HL-60/S4 treated with retinoic acid at 250 ng/mL for 4 days and 3 days (cell line): ENCODE measurements around the gene PIPOX.
"Not testable (repeated sequence)": the region's sequence is repeated elsewhere in the genome, so short reads cannot be mapped to it uniquely, and the experiment has no call there.

Experiments used
- in situ Hi-C: fragments of 300-500 bp; cut with MboI; formaldehyde crosslinking; loops from 2 replicates; pipeline ENCODE4 v1.7.0; 2022; ENCODE audit warnings: low sequenced_read_pairs

The PIPOX gene

DNA sequence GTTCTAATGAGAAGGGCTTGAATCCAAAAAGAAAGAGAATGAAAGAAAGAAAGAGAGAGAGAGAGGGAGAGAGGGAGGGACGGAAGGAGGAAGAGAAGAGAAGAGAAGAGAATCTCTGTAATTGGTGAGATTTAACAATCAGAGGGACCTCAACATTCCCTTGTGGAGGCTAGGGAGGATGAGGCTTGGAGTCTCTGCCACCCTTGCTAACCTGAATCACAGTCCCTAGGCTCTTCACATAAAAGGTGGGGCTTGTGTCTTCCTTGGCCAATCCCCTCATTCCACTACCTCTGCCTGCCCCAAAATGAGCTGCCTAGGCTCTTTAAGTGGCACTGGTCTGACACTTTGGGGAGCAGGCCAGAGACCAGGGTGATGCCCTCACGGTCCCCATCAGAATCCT lies 30.1 kb downstream of the PIPOX start:
- in situ Hi-C loops, result no loop called here

DNA sequence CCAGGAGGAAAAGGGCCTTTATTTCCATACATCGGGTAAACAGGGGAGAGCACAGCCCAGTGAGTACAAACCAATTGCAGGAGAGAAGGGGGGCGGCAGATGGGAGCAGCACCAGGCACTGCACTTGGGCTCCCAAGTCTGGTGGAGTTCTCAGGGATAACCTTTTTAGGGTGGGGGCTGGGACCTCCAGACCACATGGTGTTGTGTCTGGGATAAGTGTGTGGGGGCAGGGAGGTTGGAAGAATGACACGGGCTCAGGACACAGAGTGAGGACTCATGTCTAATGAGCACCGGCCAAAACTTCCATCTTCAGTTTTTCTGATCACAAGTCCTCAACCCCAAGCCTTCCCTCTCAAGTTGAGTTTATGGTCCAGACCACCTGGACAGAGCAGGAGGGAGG lies 30.6 kb downstream of the PIPOX start:
- in situ Hi-C loops, result no loop called here

DNA sequence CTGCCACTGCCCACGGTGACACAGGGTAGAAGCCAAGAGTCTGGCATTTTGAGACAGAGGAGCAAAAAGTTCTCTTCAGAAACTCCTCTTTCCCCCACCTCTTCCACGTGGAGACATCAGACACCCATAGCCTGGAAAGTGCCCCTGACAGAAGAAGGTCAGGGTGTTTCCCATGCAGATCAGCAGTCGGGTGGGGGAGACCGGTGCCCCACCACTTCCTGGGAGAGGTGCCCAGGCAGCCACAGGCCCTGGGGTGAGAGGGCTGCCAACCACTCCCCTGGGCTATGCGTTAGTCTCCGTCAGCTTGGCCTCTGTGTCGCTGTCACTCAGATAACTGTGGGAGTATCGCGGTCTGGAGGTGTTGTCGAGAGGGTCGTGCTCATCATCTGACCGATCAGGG lies 31.5 kb downstream of the PIPOX start:
- in situ Hi-C loops, result no loop called here

DNA sequence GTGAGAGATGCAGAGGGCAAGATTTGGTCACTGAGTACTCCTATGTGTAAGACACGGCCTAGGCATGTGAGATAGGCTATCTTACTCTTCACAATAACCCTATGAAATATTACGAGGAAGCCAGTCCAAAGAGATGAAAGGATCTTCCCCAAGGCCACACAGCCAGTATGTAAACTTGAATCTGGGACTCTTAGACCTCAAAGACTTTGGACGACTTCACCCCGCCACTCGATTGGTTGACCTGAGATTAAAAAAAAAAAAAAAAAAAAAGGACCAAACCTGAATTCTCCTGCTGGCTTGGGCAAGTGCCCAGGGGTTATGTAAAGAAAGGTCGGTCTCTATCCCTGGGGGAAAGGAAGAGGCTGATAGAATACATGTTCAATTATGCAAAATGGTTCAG lies 33.1 kb downstream of the PIPOX start:
- in situ Hi-C loops, result no loop called here

DNA sequence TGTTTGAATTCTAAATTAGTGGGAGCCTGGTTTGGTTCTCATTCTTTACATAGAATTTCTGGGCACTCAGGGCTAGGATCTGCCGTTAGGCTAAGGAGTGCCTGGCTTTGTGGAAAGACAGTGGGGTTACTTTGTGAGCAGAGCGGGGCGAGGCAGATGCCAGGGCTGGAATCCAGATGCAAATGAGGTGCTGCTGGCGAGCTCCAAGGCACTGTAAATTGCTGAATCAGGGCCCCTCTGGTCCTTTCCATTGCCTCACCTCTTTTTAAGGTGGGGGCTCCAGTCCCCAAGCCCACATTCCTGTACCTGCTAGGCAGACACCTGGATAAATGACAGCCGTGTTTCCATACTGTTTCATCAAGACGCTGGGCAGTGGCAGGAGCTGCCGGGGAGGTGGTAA lies 33.8 kb downstream of the PIPOX start:
- in situ Hi-C loops, result no loop called here

DNA sequence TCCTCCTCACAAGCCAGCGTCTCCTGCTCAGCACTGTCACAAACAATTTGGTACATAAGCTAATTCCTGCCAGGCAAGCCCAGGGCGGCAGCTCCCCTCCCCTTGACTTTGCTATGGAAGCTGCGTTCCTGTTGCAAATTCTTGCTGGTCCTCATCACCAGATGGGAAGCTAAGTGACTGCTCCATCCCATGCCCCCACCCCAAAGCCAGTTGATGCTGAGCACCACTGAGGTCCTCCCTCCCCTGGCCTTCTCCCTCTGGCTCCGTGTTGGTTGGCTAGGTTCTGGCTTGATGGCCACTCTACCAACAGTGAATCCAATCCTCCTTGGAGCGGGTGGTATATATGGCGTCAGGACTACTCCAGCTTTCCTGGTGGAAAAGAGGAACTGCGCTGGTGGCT lies 34.4 kb downstream of the PIPOX start:
- in situ Hi-C loops, result no loop called here

DNA sequence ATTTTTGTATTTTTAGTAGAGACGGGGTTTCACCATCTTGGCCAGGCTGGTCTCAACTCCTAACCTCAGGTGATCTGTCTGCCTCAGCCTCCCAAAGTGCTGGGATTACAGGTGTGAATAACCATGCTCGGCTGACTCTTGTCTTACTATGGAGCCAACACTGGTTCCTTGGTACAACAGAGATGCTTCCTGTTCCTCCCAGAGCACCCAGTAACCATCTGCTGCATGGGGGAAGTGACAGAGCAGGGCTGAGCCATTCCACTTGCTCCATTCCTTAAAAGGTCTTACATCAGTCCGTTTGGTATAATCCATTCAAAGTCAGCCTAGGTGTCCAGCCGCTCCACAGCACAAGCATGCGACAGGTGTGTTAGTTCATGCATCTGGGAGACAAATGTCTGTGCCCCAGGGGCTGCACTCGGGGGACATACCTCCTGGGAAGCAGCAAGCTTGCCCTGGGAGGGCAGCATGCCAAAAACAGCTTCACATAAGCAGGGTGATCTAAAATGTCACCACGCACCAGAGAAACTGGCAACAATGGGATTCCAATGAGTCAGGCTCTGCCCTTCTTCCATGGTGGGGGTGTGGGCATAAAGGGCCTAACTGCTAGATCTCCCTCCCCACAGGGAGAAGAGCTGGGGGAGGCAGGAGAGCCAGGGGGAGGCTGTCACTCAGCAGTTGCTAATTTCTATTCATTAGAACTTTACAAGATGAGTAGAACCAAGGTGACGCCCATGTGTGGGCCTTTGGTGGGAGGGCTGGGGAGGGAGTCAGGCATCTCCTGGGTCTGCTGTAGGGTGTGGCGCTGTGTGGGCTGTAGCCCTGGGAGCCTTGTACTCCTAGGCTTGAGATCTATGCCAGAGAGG lies 35.5 kb downstream of the PIPOX start:
- in situ Hi-C loops, result no loop called here

DNA sequence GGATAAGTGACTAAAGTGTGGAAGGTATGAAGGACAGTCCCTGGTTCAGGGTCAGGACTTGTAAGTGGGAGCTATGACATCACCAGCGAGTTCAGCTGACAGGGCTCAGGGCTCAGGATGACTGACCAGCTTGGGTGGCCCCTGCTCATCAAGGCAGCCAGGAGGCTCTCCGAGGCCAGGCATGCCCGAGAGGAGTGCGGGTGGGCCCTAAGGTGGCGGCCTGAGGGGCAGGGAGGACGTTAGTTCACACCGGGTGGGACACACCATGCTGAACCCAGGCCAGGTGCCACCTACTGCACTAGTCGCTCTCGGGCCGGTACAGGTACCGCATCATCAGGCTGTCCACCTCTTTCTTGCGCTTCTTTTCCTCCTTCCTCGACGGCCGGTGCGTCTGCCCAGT lies 36.5 kb downstream of the PIPOX start:
- in situ Hi-C loops, result no loop called here

DNA sequence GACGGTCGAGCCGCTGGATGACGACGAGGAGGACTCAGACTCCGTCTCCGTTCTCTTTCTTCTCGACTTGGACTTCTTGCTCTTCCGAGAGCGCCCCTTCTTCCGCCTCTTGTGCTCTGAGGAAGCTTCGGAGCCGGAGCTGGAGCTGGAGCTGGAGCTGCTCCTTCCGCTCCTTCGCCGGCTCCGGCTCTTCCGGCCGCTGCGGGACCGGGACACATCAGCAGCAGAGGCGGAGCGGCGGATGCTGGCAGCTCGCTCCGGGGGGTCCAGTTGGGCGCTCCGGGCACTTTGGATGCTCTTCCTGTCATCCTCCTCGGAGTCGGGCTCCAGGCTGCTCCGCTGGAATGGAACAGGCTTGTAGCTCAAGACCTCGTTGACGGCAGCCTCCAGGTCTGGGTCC lies 36.9 kb downstream of the PIPOX start:
- in situ Hi-C loops, result no loop called here

DNA sequence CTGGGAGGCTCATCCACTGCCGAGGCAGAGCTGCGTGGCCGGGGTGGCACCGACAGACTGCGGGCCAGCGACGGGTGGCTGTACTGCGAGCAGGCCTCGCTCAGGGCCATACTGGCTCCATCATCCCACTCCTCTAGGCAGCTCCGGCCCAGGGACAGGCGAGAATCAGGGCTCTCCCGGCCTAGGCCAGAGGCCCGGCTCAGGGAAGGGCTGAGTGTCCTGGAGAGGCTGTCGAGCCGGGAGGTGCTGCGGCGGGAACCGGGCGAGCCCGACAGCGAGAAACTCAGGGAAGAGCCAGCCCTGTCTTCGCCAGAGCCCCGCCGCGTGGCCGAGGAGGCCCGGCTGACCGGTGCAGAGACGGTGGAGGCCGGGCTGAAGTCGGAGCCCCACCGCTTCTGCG lies 37.4 kb downstream of the PIPOX start:
- in situ Hi-C loops, result no loop called here

DNA sequence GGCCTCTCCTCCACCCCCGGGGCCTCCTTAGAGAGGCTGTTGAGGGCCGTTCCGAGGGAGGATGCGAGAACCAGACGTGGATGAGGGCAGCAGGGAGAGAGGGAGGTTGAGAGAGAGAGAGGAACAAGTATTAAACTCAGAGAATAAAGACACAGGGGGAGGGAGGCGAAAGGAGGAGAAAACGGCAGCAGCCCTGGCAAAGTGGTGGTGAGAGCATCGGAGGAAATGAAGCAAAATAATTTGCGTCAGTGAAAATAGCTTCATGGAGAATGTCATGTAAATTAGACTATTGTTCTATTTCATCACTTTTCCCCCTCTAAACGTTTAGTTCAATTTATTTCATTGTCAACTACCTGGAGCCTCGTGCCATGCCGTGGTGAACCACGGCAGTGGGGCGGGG lies 38.0 kb downstream of the PIPOX start:
- in situ Hi-C loops, result no loop called here

DNA sequence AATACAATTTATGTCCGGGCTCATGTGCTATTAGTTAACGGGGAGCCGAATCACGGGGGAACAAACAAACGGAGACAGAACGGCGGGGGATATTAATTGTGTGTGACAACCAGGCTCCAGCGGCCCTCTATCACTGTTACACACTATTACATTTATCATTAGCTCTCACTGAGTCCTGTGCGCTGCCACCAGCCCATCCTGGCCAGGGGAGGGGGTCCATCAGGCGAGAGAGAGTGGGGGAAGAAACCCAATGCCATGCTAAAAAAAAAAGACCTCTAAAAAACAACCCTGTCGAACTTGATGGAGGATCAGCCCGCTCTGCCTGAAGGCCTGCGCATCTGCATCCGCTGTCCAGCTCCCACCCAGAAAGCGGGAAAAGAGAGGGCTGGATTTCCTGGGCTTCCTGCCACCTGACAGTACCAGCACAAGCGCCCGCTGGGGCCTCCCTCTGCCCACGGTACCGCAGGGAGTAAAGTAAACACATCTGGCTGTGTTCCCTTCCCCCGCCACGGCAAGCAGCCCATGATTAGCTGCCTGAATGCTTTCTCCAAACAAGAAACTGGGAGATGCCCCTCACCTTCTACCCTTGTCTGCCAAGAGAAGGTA lies 41.7 kb downstream of the PIPOX start:
- in situ Hi-C loops, result no loop called here

DNA sequence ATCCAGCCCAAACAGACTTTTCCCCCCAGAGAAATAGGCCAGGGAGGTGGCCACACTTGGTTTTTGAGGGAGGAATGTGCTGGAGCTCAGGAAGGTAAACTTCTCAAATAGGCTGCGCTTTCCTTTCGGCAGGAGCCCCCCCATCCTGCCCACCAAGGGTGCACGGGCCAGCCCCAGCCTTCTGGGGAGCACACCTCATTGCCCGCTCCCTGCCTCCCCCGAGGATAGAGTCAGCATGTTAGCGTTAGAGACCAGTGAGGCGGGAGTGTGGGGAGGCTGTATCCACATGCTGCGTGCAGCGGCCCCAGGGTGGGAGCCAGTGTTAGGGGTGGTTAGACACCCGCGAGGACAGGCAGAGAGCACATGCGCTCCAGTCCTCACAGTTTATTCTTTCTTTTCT lies 42.3 kb downstream of the PIPOX start:
- in situ Hi-C loops, result no loop called here

DNA sequence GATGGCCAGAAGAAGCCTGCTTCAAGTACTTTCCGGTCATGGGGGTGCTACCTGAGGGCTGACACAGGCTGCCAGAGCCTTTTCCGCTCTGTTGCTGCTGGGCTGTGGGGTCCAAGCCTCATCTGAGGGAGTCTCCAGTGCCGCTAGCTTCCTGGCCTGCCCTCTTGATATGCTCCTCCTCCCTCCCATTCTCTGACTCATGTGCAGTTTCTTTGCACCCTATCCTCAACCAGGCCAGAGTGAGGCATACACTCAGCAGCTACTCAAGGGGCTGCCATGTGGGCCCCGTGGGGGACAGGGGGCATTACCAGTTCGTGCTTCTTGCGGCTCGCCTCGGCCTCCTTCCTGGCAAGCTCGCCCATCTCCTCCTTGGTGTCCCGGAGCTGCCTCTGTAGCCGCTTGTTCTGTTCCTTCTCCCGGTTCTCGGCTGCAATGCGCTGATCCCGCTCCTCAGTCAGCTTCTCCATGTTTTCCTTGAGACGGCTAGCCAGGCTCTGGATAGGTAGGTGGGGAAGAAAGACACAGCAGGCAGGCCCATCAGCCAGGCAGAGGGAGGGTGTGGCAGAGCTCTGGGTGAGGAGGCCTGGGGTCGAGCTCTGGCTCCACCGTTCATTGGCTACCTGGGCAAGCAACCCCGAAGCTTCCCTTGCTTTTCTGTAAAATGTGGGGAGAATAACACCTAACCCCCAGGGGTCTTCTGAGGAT lies 43.8 kb downstream of the PIPOX start:
- in situ Hi-C loops, result no loop called here

DNA sequence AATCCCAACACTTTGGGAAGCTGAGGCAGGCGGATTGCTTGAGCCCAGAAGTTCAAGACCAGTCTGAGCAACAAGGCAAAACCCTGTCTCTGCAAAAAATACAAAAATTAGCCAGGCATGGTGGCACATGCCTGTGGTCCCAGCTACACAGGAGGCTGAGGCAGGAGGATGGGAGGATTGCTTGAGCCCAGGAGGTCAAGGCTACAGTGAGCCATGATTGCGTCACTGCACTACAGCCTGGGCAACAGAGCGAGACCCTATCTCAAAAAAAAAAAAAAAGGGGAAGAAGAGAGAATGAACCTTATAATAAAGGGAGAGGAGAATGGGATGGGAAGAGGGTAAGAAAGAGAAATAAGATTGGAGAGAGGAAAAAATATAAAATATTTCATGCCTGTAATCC lies 45.8 kb downstream of the PIPOX start:
- in situ Hi-C loops, result not testable (repeated sequence)

DNA sequence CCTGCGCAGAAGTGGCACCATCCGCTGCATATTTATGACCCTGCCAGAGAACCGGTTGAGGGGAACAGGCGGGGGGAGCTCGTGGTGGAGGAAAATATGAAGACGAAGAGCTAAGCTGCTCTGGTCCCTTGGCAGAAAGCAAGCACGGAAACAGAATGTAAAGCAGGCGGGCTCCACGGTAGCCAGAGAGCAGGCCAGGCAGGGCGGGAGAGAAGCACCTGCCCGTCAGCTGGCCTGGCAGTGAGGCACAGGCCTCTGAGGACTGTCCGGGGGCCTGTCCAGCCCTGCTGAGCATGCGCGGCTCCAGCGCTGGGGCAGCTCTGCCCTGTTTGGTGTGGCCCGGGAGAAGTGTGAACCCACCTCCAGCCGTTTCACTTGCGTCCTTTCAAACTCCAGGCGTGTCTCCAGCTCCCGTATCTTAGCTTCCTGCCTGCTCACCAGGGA lies 46.7 kb downstream of the PIPOX start:
- in situ Hi-C loops, result no loop called here

DNA sequence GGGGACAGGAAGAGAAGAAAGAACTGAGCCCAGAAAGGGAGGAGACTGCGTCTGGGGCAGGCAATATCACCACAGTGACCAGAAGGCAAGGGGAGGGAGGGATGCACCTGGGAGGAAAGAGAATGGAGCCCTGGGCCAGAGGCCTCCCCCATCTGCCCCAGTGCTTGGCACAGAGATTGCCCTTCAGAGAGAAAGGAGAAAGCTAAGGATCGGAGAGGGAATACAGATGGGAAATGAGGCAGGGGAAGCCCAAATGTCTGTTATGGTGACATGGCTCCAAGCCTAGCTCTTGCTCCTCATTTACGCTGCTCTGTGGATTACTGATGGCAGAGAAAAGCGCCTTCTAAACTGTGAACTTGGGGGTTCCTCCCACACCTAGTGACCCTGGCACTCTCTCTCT lies 47.2 kb downstream of the PIPOX start:
- in situ Hi-C loops, result no loop called here

DNA sequence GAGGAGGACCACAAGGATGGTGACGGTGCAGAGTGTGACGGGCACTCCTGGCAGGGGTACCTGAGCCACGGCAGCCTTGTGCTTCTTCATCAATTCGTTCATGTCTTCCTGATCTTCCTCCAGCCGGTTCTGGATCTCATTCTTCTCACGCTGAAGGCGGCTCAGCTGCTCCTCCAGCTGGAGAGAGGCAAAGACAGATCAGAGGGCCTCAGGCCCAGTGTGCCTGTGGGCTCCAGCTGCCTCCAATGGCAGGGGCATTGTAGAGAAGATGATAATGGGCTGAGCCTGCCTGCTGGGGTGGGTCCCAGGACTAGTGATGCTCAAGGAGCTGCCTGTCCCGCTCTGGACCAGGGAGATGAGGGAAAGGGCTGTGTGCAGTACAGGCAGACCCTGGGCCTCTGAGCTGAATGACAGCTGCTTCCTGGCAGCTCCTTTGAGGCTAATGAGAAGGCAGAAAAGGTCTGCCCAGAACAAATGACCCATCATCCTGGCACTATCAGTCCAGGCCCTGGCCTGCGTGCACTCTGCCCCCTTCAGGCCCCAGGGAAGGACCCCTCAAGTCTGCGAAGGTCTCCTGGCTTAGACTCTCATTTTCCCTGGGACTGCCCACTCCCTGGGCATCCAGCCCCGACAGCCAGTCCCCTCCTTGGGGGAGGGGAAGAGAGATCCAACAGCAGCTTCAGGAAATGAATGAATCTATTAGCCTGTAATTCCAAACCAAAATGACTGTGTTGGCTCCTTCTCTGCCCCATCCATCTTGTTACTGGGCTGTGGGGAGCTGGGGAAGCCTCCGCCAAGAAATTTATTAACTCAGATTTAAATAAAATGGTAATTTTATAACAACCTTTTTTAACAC lies 48.0 kb downstream of the PIPOX start:
- in situ Hi-C loops, result no loop called here

DNA sequence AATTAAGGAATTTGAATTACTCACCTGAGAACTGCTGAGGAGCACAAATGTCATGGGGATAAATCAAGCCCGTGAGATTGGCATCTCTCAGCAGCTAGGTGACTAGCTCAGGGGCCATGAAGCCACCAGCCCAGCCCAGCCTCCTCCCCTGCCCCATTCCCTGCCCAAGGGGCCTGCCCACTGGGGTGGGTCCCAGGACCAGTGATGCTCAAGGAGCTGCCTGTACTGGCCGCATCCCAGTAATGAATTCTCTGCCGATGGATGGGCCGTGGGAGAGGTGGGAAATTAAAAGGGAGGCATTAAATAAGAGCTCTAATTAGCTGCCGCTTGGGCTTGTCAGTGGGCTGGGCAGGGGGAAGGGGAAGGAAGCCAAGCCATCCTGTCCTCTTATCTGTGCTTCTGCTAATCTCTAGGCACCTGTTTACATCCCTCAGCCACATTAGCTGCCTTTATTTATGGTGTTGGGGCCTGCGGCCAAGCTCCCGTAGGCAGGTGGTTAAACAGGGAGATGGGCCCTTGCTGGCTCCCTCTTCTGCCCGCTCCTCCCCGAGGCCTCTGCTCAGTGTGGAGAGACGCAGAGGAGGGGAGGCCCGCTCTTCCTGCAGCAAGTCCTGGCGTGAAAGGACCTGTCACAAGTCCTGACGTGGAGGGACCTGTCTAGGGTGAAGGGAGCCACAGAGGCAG lies 48.8 kb downstream of the PIPOX start:
- in situ Hi-C loops, result no loop called here

DNA sequence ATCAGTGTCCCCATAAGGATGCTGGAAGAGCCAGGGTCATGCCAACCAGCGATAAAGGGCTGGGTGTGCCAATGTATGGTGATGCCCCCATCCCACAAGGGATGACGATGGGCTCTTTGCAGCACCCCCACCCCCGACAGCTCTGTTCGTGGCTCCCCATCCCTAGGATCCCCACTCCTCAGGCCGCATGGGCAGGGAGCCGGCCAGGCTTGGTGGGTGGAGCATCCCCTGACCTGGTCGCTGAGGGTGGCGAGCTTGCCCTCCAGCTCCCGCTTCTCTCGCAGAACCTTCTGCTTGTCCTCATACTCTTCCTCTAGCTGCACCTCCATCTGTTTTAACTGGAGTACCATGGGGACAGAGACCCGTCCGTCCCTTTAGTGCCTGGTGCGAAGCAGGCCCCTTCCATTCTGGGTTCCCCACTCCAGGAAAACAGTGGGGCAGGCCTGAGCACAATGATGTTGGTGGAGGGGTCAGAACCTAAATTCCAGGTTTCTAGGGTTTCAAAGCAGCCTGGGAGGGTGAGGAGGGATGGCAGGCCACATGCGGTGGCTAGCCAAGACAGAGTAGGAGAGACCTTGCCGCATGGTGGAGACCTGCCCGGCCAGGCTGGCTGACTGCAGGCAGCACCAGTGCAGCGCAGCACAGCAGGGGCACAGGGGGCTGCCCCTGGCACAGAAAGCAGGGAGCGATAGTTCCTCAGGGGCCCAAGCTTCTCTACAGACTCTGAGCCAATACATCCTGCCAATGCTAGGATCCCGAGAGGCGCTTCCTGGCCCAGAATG lies 50.3 kb downstream of the PIPOX start:
- in situ Hi-C loops, result no loop called here
